HG03432 (cell line): ENCODE measurements around the gene HTR3D.
"Not testable (repeated sequence)": the region's sequence is repeated elsewhere in the genome, so short reads cannot be mapped to it uniquely, and the experiment has no call there.

ENCODE experiments used
- ATAC-seq: cut with Tn5 transposase; IDR thresholded peaks from one replicate; pipeline ENCODE4 v1.9.1; 2021; ENCODE audit warnings: mild to moderate bottlenecking, moderate library complexity; ENCODE audit not compliant: unreplicated experiment

The HTR3D gene

GRCh38 chr3:184015381-184016019 lies 16.0 kb upstream of the HTR3D start:
- ATAC-seq: no peak

- no peak for ATAC-seq
These were observed 15.4 kb upstream of the HTR3D start for GRCh38 chr3:184016169-184016570.

- peak; percentile 83 for ATAC-seq
These were observed 14.5 kb upstream of the HTR3D start for GRCh38 chr3:184016811-184017671.

- ATAC-seq: peak; percentile 98
These were observed 13.7 kb upstream of the HTR3D start, which contains the start of gene ABCC5 for GRCh38 chr3:184017672-184018423. Gene ABCC5 (minus strand): TSS chr3:184017884. CDS start chr3:184014392, 3,492 bp downstream.

GRCh38 chr3:184018424-184018973 lies 13.0 kb upstream of the HTR3D start:
- no peak for ATAC-seq

- ATAC-seq: no peak
These were observed 9.2 kb upstream of the HTR3D start for GRCh38 chr3:184022323-184022722.

- ATAC-seq: not testable (repeated sequence)
These were observed 6.3 kb upstream of the HTR3D start for GRCh38 chr3:184025256-184025655.

- ATAC-seq: not testable (repeated sequence)
These were observed 3.2 kb upstream of the HTR3D start for GRCh38 chr3:184028275-184028890.

GRCh38 chr3:184029443-184029842 lies 2.1 kb upstream of the HTR3D start:
- ATAC-seq: no peak

- no peak for ATAC-seq
These were observed 1.0 kb upstream of the HTR3D start for GRCh38 chr3:184030536-184030935.

GRCh38 chr3:184037816-184038215 lies 6.3 kb downstream of the HTR3D start:
- no peak for ATAC-seq

- not testable (repeated sequence) for ATAC-seq
These were observed 6.8 kb downstream of the HTR3D start for GRCh38 chr3:184038307-184038706.

- no peak for ATAC-seq
These were observed 7.9 kb downstream of the HTR3D start for GRCh38 chr3:184039414-184039813.

GRCh38 chr3:184040010-184040409 lies 8.5 kb downstream of the HTR3D start:
- no peak for ATAC-seq

- no peak for ATAC-seq
These were observed 11.1 kb downstream of the HTR3D start for GRCh38 chr3:184042617-184043016.

- no peak for ATAC-seq
These were observed 14.5 kb downstream of the HTR3D start for GRCh38 chr3:184045995-184046394.

- no peak for ATAC-seq
These were observed 18.8 kb downstream of the HTR3D start for GRCh38 chr3:184050217-184050847.

- ATAC-seq: no peak
These were observed 21.2 kb downstream of the HTR3D start, which contains the start of gene HTR3C for GRCh38 chr3:184052767-184053166. Gene HTR3C (plus strand): TSS chr3:184053047. CDS start chr3:184053081, 34 bp downstream.

- no peak for ATAC-seq
These were observed 26.5 kb downstream of the HTR3D start for GRCh38 chr3:184058029-184058428.

GRCh38 chr3:184059424-184059823 lies 27.9 kb downstream of the HTR3D start:
- ATAC-seq: no peak
